Osteoblast (primary cell): Measurements from ENCODE around the gene PCDH9. TPM values are rescaled to one million over a fixed set of nuclear protein-coding genes. Genes with fewer than 3 reads are reported as not detected.
A peak's percentile ranks its signal among the peaks of the same experiment; 100 is the strongest.

ENCODE experiments used
- DNase-seq: peaks from one replicate; pipeline ENCODE4 v3.0.0; 2011; ENCODE audit warnings: low spot score, mixed read lengths; ENCODE audit not compliant: insufficient read length; ENCODE audit errors: missing footprints
- H2AFZ ChIP-seq: 2 replicates; pipeline ENCODE4 v1.6.0; 2011; ENCODE audit warnings: mild to moderate bottlenecking, low read length
- H3K27ac ChIP-seq: 2 replicates; pipeline ENCODE4 v1.5.1; 2011; ENCODE audit warnings: mild to moderate bottlenecking, low read depth, low read length, moderate library complexity
- H3K27me3 ChIP-seq: 2 replicates; pipeline ENCODE4 v1.6.0; 2012; ENCODE audit warnings: mild to moderate bottlenecking, control low read depth, inconsistent platforms, low read length, moderate library complexity; ENCODE audit not compliant: insufficient read depth
- H3K36me3 ChIP-seq: 2 replicates; pipeline ENCODE4 v1.5.1; 2011; ENCODE audit warnings: mild to moderate bottlenecking, low read length, control low read depth, moderate library complexity; ENCODE audit not compliant: insufficient read depth
- H3K4me1 ChIP-seq: 2 replicates; pipeline ENCODE4 v1.5.1; 2011; ENCODE audit warnings: mild to moderate bottlenecking, low read length, control low read depth, moderate library complexity; ENCODE audit not compliant: insufficient read depth
- H3K4me2 ChIP-seq: 2 replicates; pipeline ENCODE4 v1.6.0; 2011; ENCODE audit warnings: mild to moderate bottlenecking, low read length; ENCODE audit not compliant: insufficient read depth
- H3K4me3 ChIP-seq: fragments of 200-600 bp; sonication (generic); 3 replicates; pipeline ENCODE4 v1.5.1; 2012; ENCODE audit warnings: mild to moderate bottlenecking, low read length, inconsistent platforms; ENCODE audit not compliant: insufficient read depth
- H3K79me2 ChIP-seq: 2 replicates; pipeline ENCODE4 v1.6.0; 2012; ENCODE audit warnings: mild to moderate bottlenecking, low read length, control low read depth, inconsistent platforms; ENCODE audit not compliant: insufficient read depth
- H3K9me3 ChIP-seq: 2 replicates; pipeline ENCODE4 v1.5.1; 2011; ENCODE audit warnings: low read depth, low read length, control low read depth
- H4K20me1 ChIP-seq: 2 replicates; pipeline ENCODE4 v1.6.0; 2012; ENCODE audit warnings: mild to moderate bottlenecking, low read length, control low read depth; ENCODE audit not compliant: insufficient read depth
- total RNA-seq: library from RNA; depleted of rRNA; stranded (reverse); fragments of >200 nt; gene quantifications from 2 replicates; pipeline ENCODE4 v1.2.3, GENCODE V29; 2012
- TF ChIP-seq, protein P1 (sequence below): IDR thresholded peaks from 2 replicates; pipeline ENCODE4 v1.5.1; 2011; ENCODE audit warnings: mild to moderate bottlenecking, low read depth, low read length, moderate library complexity; ENCODE audit errors: extremely low read depth

The PCDH9 gene
- total RNA-seq, 1 donor: 1.1 TPM

DNA sequence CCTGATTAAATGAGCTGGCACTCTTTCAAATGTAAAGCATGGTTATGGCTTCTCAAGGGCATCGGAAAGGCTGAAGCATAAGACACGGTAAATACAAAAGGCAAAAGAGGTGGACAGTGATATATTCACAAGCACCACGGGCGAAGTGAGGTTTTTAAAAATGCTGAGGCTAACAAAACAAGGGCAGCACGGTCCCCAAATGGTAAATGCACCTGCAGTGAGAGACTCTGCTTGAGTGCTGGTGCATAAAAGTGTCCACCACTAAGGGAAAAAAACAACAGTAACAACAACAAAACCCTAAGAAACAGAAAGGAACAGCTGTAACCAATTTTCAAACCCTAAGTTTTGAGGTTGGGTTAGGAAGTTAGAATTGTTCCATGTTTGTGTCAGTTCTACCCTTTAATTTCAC lies 234.9 kb downstream of the PCDH9 start:
- H3K4me1 ChIP-seq: no peaks in the 10 kb centered on the region
- TF ChIP-seq, protein P1, sequence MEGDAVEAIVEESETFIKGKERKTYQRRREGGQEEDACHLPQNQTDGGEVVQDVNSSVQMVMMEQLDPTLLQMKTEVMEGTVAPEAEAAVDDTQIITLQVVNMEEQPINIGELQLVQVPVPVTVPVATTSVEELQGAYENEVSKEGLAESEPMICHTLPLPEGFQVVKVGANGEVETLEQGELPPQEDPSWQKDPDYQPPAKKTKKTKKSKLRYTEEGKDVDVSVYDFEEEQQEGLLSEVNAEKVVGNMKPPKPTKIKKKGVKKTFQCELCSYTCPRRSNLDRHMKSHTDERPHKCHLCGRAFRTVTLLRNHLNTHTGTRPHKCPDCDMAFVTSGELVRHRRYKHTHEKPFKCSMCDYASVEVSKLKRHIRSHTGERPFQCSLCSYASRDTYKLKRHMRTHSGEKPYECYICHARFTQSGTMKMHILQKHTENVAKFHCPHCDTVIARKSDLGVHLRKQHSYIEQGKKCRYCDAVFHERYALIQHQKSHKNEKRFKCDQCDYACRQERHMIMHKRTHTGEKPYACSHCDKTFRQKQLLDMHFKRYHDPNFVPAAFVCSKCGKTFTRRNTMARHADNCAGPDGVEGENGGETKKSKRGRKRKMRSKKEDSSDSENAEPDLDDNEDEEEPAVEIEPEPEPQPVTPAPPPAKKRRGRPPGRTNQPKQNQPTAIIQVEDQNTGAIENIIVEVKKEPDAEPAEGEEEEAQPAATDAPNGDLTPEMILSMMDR: no peak
- no peaks in the 10 kb centered on the region for H3K36me3 ChIP-seq
- no peaks in the 10 kb centered on the region for H4K20me1 ChIP-seq
- no peak overlapping the region for H3K4me2 ChIP-seq
- DNase-seq: no peak
- H3K9me3 ChIP-seq: no peaks in the 10 kb centered on the region
- H3K27ac ChIP-seq: no peak overlapping the region
- peak overlapping the region; percentile 5 for H2AFZ ChIP-seq
- no peaks in the 10 kb centered on the region for H3K79me2 ChIP-seq
- no peaks in the 10 kb centered on the region for H3K27me3 ChIP-seq
- H3K4me3 ChIP-seq: no peak overlapping the region

DNA sequence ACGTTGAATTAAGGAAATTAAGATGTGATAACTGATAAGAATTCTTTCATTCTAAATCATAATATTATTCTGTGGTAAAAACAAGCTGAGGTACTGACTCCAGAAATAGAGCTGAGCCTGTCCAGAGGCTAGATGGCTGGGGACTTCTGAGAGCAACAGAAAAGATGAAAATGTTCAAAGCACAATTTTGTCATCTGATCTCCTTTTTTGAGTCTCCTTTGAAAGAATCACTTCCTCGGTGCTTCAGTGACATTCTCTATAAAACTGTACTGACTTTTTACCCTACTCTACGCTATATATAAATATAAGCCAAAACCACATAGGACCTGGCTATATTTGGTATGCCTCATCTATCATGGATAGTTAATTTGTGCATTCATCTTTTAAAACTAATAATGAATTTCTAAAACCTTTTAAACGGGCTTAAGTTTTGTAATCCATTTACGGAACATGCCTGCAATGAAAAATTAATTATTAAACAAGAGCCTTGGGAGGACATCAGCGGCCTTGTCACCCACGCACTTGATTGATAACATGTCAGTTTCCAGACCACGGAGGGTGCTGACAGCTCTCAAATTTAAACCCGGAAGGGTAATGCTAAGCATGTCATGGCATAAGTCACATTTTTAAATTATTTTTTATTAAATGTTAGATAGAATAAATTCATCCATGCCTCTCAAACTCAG lies 235.5 kb downstream of the PCDH9 start:
- H3K4me2 ChIP-seq: peak overlapping the region; percentile 79
- H3K4me3 ChIP-seq: peak overlapping the region; percentile 69
- no peak overlapping the region for H3K27ac ChIP-seq
- TF ChIP-seq, protein P1: peak; percentile 3
- no peaks in the 10 kb centered on the region for H3K27me3 ChIP-seq
- H2AFZ ChIP-seq: peak overlapping the region; percentile 90
- H3K79me2 ChIP-seq: no peaks in the 10 kb centered on the region
- no peaks in the 10 kb centered on the region for H3K36me3 ChIP-seq
- no peaks in the 10 kb centered on the region for H3K9me3 ChIP-seq
- no peaks in the 10 kb centered on the region for H3K4me1 ChIP-seq
- no peak for DNase-seq
- H4K20me1 ChIP-seq: no peaks in the 10 kb centered on the region

DNA sequence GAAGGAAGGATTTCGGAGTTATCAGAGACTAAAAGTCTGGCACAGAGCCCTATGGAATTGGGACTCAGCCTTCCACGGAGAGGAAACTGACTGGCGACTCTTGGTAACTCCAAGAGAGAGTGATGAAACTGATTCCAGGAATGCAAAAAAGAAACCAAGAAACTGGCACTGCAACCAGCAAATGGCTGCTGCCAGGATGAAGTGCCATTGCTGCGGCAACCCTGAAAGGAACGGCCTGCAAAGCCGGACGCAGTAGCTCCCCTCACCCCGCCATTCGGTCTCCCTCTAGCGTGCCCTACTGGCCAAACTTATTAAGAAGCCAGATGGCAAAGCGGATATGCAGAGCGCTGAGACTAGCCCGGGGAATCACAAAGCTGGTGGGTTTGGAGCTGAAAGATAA lies 236.0 kb downstream of the PCDH9 start:
- Histone ChIP-seq H3K79me2 (no peaks in the 10 kb centered on the region), H3K4me1 (no peaks in the 10 kb centered on the region), H3K4me2 (peak overlapping the region; percentile 79), H2AFZ (peak overlapping the region; percentile 90), H3K4me3 (peak overlapping the region; percentile 69), H3K27ac (peak overlapping the region; percentile 36), H3K27me3 (no peaks in the 10 kb centered on the region), H4K20me1 (no peaks in the 10 kb centered on the region), H3K9me3 (no peaks in the 10 kb centered on the region), H3K36me3 (no peaks in the 10 kb centered on the region)
- TF ChIP-seq, protein P1: peak; percentile 81
- DNase-seq: peak; percentile 83

DNA sequence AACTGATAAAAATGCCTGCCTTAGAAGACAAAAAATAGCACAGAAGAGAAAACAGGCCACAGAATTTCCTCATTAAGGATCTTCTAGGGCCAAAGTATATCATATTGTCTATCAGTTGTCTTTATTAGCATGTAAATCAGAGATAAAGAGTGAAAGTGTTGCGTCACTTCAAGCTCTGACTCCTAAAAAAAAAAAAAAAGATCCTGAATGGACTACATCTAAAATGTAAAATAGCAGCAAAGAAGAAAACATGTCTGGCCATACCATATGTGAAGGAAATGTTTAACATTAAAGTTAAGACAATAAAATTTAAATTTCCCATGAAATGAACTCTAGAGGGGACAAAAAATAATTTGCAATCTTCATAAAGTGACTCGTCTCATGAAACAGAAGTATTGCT lies 237.4 kb downstream of the PCDH9 start:
- no peak overlapping the region for H3K4me3 ChIP-seq
- no peaks in the 10 kb centered on the region for H4K20me1 ChIP-seq
- H3K27ac ChIP-seq: no peak overlapping the region
- no peak for DNase-seq
- no peak overlapping the region for H3K4me2 ChIP-seq
- no peak overlapping the region for H2AFZ ChIP-seq
- no peaks in the 10 kb centered on the region for H3K4me1 ChIP-seq
- TF ChIP-seq, protein P1: no peak
- H3K27me3 ChIP-seq: no peaks in the 10 kb centered on the region
- no peaks in the 10 kb centered on the region for H3K9me3 ChIP-seq
- H3K36me3 ChIP-seq: no peaks in the 10 kb centered on the region
- no peaks in the 10 kb centered on the region for H3K79me2 ChIP-seq
